ENCODE results near the gene ITGA8.

The ITGA8 gene

GRCh38 chr10:15516256-15517085 lies 203.3 kb downstream of the ITGA8 start:
- no peak overlapping the region for H3K4me3 ChIP-seq (ENCODE audit: low read length)
- no peaks in the 10 kb centered on the region for H3K36me3 ChIP-seq (ENCODE audit: insufficient read depth, low read length)
- no peaks in the 10 kb centered on the region for H3K27me3 ChIP-seq (ENCODE audit: insufficient read depth, low read length)
- H3K9me3 ChIP-seq (ENCODE audit: low read length): no peaks in the 10 kb centered on the region
- H2AFZ ChIP-seq (ENCODE audit: low read depth, low read length): no peak overlapping the region
- H3K4me1 ChIP-seq (ENCODE audit: insufficient read depth, low read length): no peaks in the 10 kb centered on the region

- Histone ChIP-seq H3K36me3 (ENCODE audit: insufficient read depth, low read length) (no peaks in the 10 kb centered on the region), H3K4me1 (ENCODE audit: insufficient read depth, low read length) (no peaks in the 10 kb centered on the region), H3K4me3 (ENCODE audit: low read length) (no peak overlapping the region), H3K9me3 (ENCODE audit: low read length) (no peaks in the 10 kb centered on the region), H2AFZ (ENCODE audit: low read depth, low read length) (no peak overlapping the region), H3K27me3 (ENCODE audit: insufficient read depth, low read length) (no peaks in the 10 kb centered on the region)
Measured at GRCh38 chr10:15515202-15515601, 204.5 kb downstream of the ITGA8 start.

- H2AFZ ChIP-seq (ENCODE audit: low read depth, low read length): no peak overlapping the region
- H3K4me3 ChIP-seq (ENCODE audit: low read length): no peak overlapping the region
- no peaks in the 10 kb centered on the region for H3K4me1 ChIP-seq (ENCODE audit: insufficient read depth, low read length)
- H3K27me3 ChIP-seq (ENCODE audit: insufficient read depth, low read length): no peaks in the 10 kb centered on the region
- no peaks in the 10 kb centered on the region for H3K36me3 ChIP-seq (ENCODE audit: insufficient read depth, low read length)
- H3K9me3 ChIP-seq (ENCODE audit: low read length): no peaks in the 10 kb centered on the region
Measured at GRCh38 chr10:15510963-15511362, 208.8 kb downstream of the ITGA8 start.

- Histone ChIP-seq H3K4me1 (ENCODE audit: insufficient read depth, low read length) (no peaks in the 10 kb centered on the region), H3K36me3 (ENCODE audit: insufficient read depth, low read length) (no peaks in the 10 kb centered on the region), H3K4me3 (ENCODE audit: low read length) (no peak overlapping the region), H3K9me3 (ENCODE audit: low read length) (no peaks in the 10 kb centered on the region), H2AFZ (ENCODE audit: low read depth, low read length) (no peak overlapping the region), H3K27me3 (ENCODE audit: insufficient read depth, low read length) (no peaks in the 10 kb centered on the region)
Measured at GRCh38 chr10:15505329-15505728, 214.4 kb downstream of the ITGA8 start.

- no peaks in the 10 kb centered on the region for H3K27me3 ChIP-seq (ENCODE audit: insufficient read depth, low read length)
- no peaks in the 10 kb centered on the region for H3K9me3 ChIP-seq (ENCODE audit: low read length)
- H2AFZ ChIP-seq (ENCODE audit: low read depth, low read length): no peak overlapping the region
- H3K4me1 ChIP-seq (ENCODE audit: insufficient read depth, low read length): no peaks in the 10 kb centered on the region
- H3K36me3 ChIP-seq (ENCODE audit: insufficient read depth, low read length): no peaks in the 10 kb centered on the region
- H3K4me3 ChIP-seq (ENCODE audit: low read length): no peak overlapping the region
Measured at GRCh38 chr10:15504101-15504840, 215.5 kb downstream of the ITGA8 start.

GRCh38 chr10:15494850-15495506 lies 224.7 kb downstream of the ITGA8 start:
- Histone ChIP-seq H3K27me3 (ENCODE audit: insufficient read depth, low read length) (no peaks in the 10 kb centered on the region), H2AFZ (ENCODE audit: low read depth, low read length) (no peak overlapping the region), H3K9me3 (ENCODE audit: low read length) (no peaks in the 10 kb centered on the region), H3K4me1 (ENCODE audit: insufficient read depth, low read length) (no peaks in the 10 kb centered on the region), H3K4me3 (ENCODE audit: low read length) (no peak overlapping the region), H3K36me3 (ENCODE audit: insufficient read depth, low read length) (no peaks in the 10 kb centered on the region)

- no peaks in the 10 kb centered on the region for H3K9me3 ChIP-seq (ENCODE audit: low read length)
- no peaks in the 10 kb centered on the region for H3K27me3 ChIP-seq (ENCODE audit: insufficient read depth, low read length)
- H3K4me1 ChIP-seq (ENCODE audit: insufficient read depth, low read length): no peaks in the 10 kb centered on the region
- no peak overlapping the region for H3K4me3 ChIP-seq (ENCODE audit: low read length)
- H2AFZ ChIP-seq (ENCODE audit: low read depth, low read length): no peak overlapping the region
- no peaks in the 10 kb centered on the region for H3K36me3 ChIP-seq (ENCODE audit: insufficient read depth, low read length)
Measured at GRCh38 chr10:15491856-15492642, 227.7 kb downstream of the ITGA8 start.

- no peak overlapping the region for H3K4me3 ChIP-seq (ENCODE audit: low read length)
- no peaks in the 10 kb centered on the region for H3K36me3 ChIP-seq (ENCODE audit: insufficient read depth, low read length)
- H3K27me3 ChIP-seq (ENCODE audit: insufficient read depth, low read length): no peaks in the 10 kb centered on the region
- H3K4me1 ChIP-seq (ENCODE audit: insufficient read depth, low read length): no peaks in the 10 kb centered on the region
- no peaks in the 10 kb centered on the region for H3K9me3 ChIP-seq (ENCODE audit: low read length)
- H2AFZ ChIP-seq (ENCODE audit: low read depth, low read length): no peak overlapping the region
Measured at GRCh38 chr10:15489431-15489830, 230.3 kb downstream of the ITGA8 start.

GRCh38 chr10:15487376-15487775 lies 232.3 kb downstream of the ITGA8 start:
- Histone ChIP-seq H3K9me3 (ENCODE audit: low read length) (no peaks in the 10 kb centered on the region), H3K27me3 (ENCODE audit: insufficient read depth, low read length) (no peaks in the 10 kb centered on the region), H3K36me3 (ENCODE audit: insufficient read depth, low read length) (no peaks in the 10 kb centered on the region), H2AFZ (ENCODE audit: low read depth, low read length) (no peak overlapping the region), H3K4me1 (ENCODE audit: insufficient read depth, low read length) (no peaks in the 10 kb centered on the region), H3K4me3 (ENCODE audit: low read length) (no peak overlapping the region)

- H3K27me3 ChIP-seq (ENCODE audit: insufficient read depth, low read length): no peaks in the 10 kb centered on the region
- H3K36me3 ChIP-seq (ENCODE audit: insufficient read depth, low read length): no peaks in the 10 kb centered on the region
- H3K4me3 ChIP-seq (ENCODE audit: low read length): no peak overlapping the region
- no peaks in the 10 kb centered on the region for H3K4me1 ChIP-seq (ENCODE audit: insufficient read depth, low read length)
- no peak overlapping the region for H2AFZ ChIP-seq (ENCODE audit: low read depth, low read length)
- no peaks in the 10 kb centered on the region for H3K9me3 ChIP-seq (ENCODE audit: low read length)
Measured at GRCh38 chr10:15486404-15486803, 233.3 kb downstream of the ITGA8 start.

- no peaks in the 10 kb centered on the region for H3K27me3 ChIP-seq (ENCODE audit: insufficient read depth, low read length)
- no peak overlapping the region for H3K4me3 ChIP-seq (ENCODE audit: low read length)
- H3K9me3 ChIP-seq (ENCODE audit: low read length): no peaks in the 10 kb centered on the region
- no peaks in the 10 kb centered on the region for H3K4me1 ChIP-seq (ENCODE audit: insufficient read depth, low read length)
- no peak overlapping the region for H2AFZ ChIP-seq (ENCODE audit: low read depth, low read length)
- no peaks in the 10 kb centered on the region for H3K36me3 ChIP-seq (ENCODE audit: insufficient read depth, low read length)
Measured at GRCh38 chr10:15485684-15486316, 233.9 kb downstream of the ITGA8 start.

- no peak overlapping the region for H3K4me3 ChIP-seq (ENCODE audit: low read length)
- H3K9me3 ChIP-seq (ENCODE audit: low read length): no peaks in the 10 kb centered on the region
- no peak overlapping the region for H2AFZ ChIP-seq (ENCODE audit: low read depth, low read length)
- H3K4me1 ChIP-seq (ENCODE audit: insufficient read depth, low read length): no peaks in the 10 kb centered on the region
- no peaks in the 10 kb centered on the region for H3K36me3 ChIP-seq (ENCODE audit: insufficient read depth, low read length)
- no peaks in the 10 kb centered on the region for H3K27me3 ChIP-seq (ENCODE audit: insufficient read depth, low read length)
Measured at GRCh38 chr10:15485027-15485426, 234.7 kb downstream of the ITGA8 start.

Measured in neuron (in vitro differentiated cells).